K562 (cell line): ENCODE measurements around the gene BNIP2.

Source experiments
- DIDO1 ChIP-seq: fragments of 450-650 bp; IDR thresholded peaks from 2 replicates; pipeline ENCODE4 v1.6.1; 2016; ENCODE audit warnings: low read depth, missing biosample characterization, missing genetic modification characterization
- EZH2 ChIP-seq: IDR thresholded peaks from 2 replicates; pipeline ENCODE4 v1.6.1; 2012; ENCODE audit warnings: low read depth, mild to moderate bottlenecking, inconsistent platforms, low read length, borderline replicate concordance
- GMEB1 ChIP-seq: fragments of 250-450 bp; sonication (Bioruptor Pico); IDR thresholded peaks from 2 replicates; pipeline ENCODE4 v1.4.0; 2020; ENCODE audit warnings: mild to moderate bottlenecking
- JUNB ChIP-seq: fragments of 450-650 bp; formaldehyde crosslinking; conservative IDR thresholded peaks from 2 replicates; pipeline ENCODE4 v1.4.0; 2020; ENCODE audit warnings: mild to moderate bottlenecking
- NR2C2 ChIP-seq, 2 experiments: fragments of 200-800 bp in 1 of 2; sonication (Bioruptor generic) in 1 of 2; sonication (generic) in 1 of 2; formaldehyde crosslinking in 1 of 2; IDR thresholded peaks; 2 replicates each; pipeline versions ENCODE4 v1.6.1 to v1.8.0; 2016 to 2022; ENCODE audit warnings: mild to moderate bottlenecking in 1 of 2, missing compliant biosample characterization in 1 of 2, missing genetic modification characterization in 1 of 2, missing genetic modification reagents in 1 of 2
- POLR2AphosphoS5 ChIP-seq: IDR thresholded peaks from 2 replicates; pipeline ENCODE4 v1.6.1; 2011; ENCODE audit warnings: mild to moderate bottlenecking, low read depth, low read length, moderate library complexity; ENCODE audit not compliant: control insufficient read depth, insufficient read depth
- SAFB2 ChIP-seq: fragments of 200-400 bp; formaldehyde crosslinking; IDR thresholded peaks from 2 replicates; pipeline ENCODE4 v1.6.1; 2018; ENCODE audit warnings: borderline replicate concordance, low read length, low read depth, moderate library complexity; ENCODE audit not compliant: severe bottlenecking
- TAF1 ChIP-seq: IDR thresholded peaks from 2 replicates; pipeline ENCODE4 v1.6.1; 2011; ENCODE audit warnings: mild to moderate bottlenecking, low read length, moderate library complexity; ENCODE audit not compliant: insufficient read depth, control insufficient read depth, severe bottlenecking; ENCODE audit errors: extremely low read depth
- ZNF263 ChIP-seq: sonication (generic); formaldehyde crosslinking; IDR thresholded peaks from 2 replicates; pipeline ENCODE4 v1.8.0; 2022; ENCODE audit warnings: mild to moderate bottlenecking, missing genetic modification reagents, borderline replicate concordance

GRCh38 chr15:59721411-59721810 is 32.3 kb upstream of the BNIP2 start:
- no peak for TF ChIP-seq NR2C2 (CRISPR knock-in tag; IDR thresholded peaks at IDR 0.05)
- TF ChIP-seq NR2C2 (tag; IDR thresholded peaks at IDR 0.05), result no peak
- TF ChIP-seq EZH2, result no peak
- no peak for TF ChIP-seq POLR2AphosphoS5
- TF ChIP-seq ZNF263, result no peak
- no peak for TF ChIP-seq DIDO1 (tag)
- TF ChIP-seq JUNB (CRISPR knock-in tag), result no peak
- TF ChIP-seq TAF1, result no peak
- TF ChIP-seq GMEB1 (CRISPR knock-in tag), result no peak
- TF ChIP-seq SAFB2, result no peak
